ENCODE data around the gene LOXHD1. TPM values are rescaled to one million over a fixed set of nuclear protein-coding genes. Genes with fewer than 3 reads are reported as not detected.
A peak's percentile ranks its signal among the peaks of the same experiment; 100 is the strongest.

Gene LOXHD1
- total and polyA plus RNA-seq, 2 of the 4 experiments (the other 2 are of a cell fraction), result not detected

GRCh38 chr18:46686186-46686585, 29.2 kb upstream of the LOXHD1 start:
- H3K18ac ChIP-seq (ENCODE audit: low read depth, low read length), result no peak overlapping the region
- no peaks in the 10 kb centered on the region for H4K20me1 ChIP-seq (ENCODE audit: insufficient read depth, low read length)
- H3K56ac ChIP-seq (ENCODE audit: extremely low read depth, insufficient read depth, low read length), result no peak overlapping the region
- dilution Hi-C loops (cut with HindIII; ENCODE audit: low sequenced_read_pairs, unreplicated experiment), result no loop called here
- no peak overlapping the region for H3K4ac ChIP-seq (ENCODE audit: low read depth, low read length)
- DNase-seq (no peak), ATAC-seq (ENCODE audit: low read depth) (no peak)
- H2AFZ ChIP-seq (replicated peaks; ENCODE audit: low read length, poor library complexity), result peak overlapping the region; percentile 29
- no peak overlapping the region for H3K4me2 ChIP-seq (ENCODE audit: low read depth, low read length)
- intact Hi-C loops (cut with micrococcal nuclease), result no loop called here
- H3K23ac ChIP-seq (ENCODE audit: low read depth, low read length), result no peak overlapping the region
- no peak overlapping the region for H2BK15ac ChIP-seq (ENCODE audit: low read depth, low read length)
- CTCF ChIA-PET, result no interaction called here
- H2AK5ac ChIP-seq (ENCODE audit: low read depth, low read length), result no peak overlapping the region
- H3K27ac ChIP-seq (ENCODE audit: insufficient read depth, low read length), result no peak overlapping the region
- no peak overlapping the region for H2BK120ac ChIP-seq (ENCODE audit: low read depth, low read length)
- in situ Hi-C loops (cut with MboI; ENCODE audit: low sequenced_read_pairs), result no loop called here
- no peak overlapping the region for H2BK20ac ChIP-seq (ENCODE audit: low read depth, low read length)
- no peaks in the 10 kb centered on the region for H3K9me3 ChIP-seq (ENCODE audit: control insufficient read depth, insufficient read depth, low read length)
- H4K8ac ChIP-seq (ENCODE audit: low read depth in 2 of 2, low read length in 2 of 2), result no peak overlapping the region
- 80% methylated on average over 3 of the region's 9 CpGs; no CpG with 5 or more reads in 1 of the 2 experiments for WGBS, 2 experiments (ENCODE audit: extremely low coverage in 2 of 2, insufficient read length in 1 of 2)
- no peaks in the 10 kb centered on the region for H3K36me3 ChIP-seq (ENCODE audit: control insufficient read depth, insufficient read depth, low read length)
- POLR2A ChIA-PET (ENCODE audit: unreplicated experiment), result no interaction called here
- TF ChIP-seq USF2 (IDR thresholded peaks at IDR 0.05; ENCODE audit: low read depth, low read length) (no peak), RFX5 (IDR thresholded peaks at IDR 0.05; ENCODE audit: low read depth, low read length) (no peak), POLR2A (IDR thresholded peaks at IDR 0.05; ENCODE audit: low read depth, low read length) (no peak), RAD21 (IDR thresholded peaks at IDR 0.05; ENCODE audit: low read length) (no peak), MAFK (IDR thresholded peaks at IDR 0.05; ENCODE audit: low read depth, low read length) (no peak), ELK1 (IDR thresholded peaks at IDR 0.05; ENCODE audit: borderline replicate concordance, low read depth, low read length) (no peak), CEBPB (IDR thresholded peaks at IDR 0.05; ENCODE audit: low read depth, low read length) (no peak), FOS (IDR thresholded peaks at IDR 0.05; ENCODE audit: low read depth, low read length) (no peak), NFE2L2 (IDR thresholded peaks at IDR 0.05; ENCODE audit: low read depth, low read length) (no peak), CTCF (conservative IDR thresholded peaks at IDR 0.05; ENCODE audit: low read depth, low read length) (no peak)
- no peaks in the 10 kb centered on the region for H3K9me1 ChIP-seq (ENCODE audit: insufficient read depth, low read length)
- H2BK5ac ChIP-seq (ENCODE audit: low read depth, low read length, poor library complexity, severe bottlenecking), result no peak overlapping the region
- H2AK9ac ChIP-seq (replicated peaks; ENCODE audit: low read depth, low read length, poor library complexity), result no peak overlapping the region
- no peaks in the 10 kb centered on the region; the same call in 1 of the 2 replicates for H3K27me3 ChIP-seq (ENCODE audit: control insufficient read depth, insufficient read depth, low read length)
- BruUV-seq (replicated peaks), result no TSS peak
- no peaks in the 10 kb centered on the region for H3K4me1 ChIP-seq (ENCODE audit: control insufficient read depth, insufficient read depth, low read length)
- no peaks in the 10 kb centered on the region for H3K79me1 ChIP-seq (ENCODE audit: low read depth in 1 of 2, low read length in 2 of 2)
- H3K4me3 ChIP-seq (ENCODE audit: insufficient read depth, low read depth, low read length), result no peak overlapping the region
- H4K5ac ChIP-seq (ENCODE audit: low read depth, low read length), result no peak overlapping the region
- no peak overlapping the region for H3K9ac ChIP-seq (ENCODE audit: low read depth, low read length)
- no peak overlapping the region for H4K91ac ChIP-seq (ENCODE audit: insufficient read depth, low read depth, low read length)
- no peak overlapping the region for H3K14ac ChIP-seq (replicated peaks; ENCODE audit: low read depth, low read length)
